ENCODE results near the gene RAB11FIP3.

RAB11FIP3 gene

GRCh38 chr16:523097-523741 is 97.8 kb downstream of the RAB11FIP3 start:
- Histone ChIP-seq H3K9ac (ENCODE audit: low read depth, low read length) (no peak overlapping the region), H3K4me3 (ENCODE audit: low read depth, low read length) (no peak overlapping the region), H3K36me3 (ENCODE audit: control insufficient read depth, insufficient read depth, low read length) (peaks cover 28% of the 10 kb centered on the region), H3K27ac (ENCODE audit: low read depth, low read length) (no peak overlapping the region), H3K27me3 (ENCODE audit: control insufficient read depth, insufficient read depth, low read length) (no peaks in the 10 kb centered on the region), H3K9me3 (ENCODE audit: control insufficient read depth, insufficient read depth, low read length) (no peaks in the 10 kb centered on the region), H3K4me1 (ENCODE audit: control insufficient read depth, insufficient read depth, low read length) (peaks cover 7% of the 10 kb centered on the region; the same call in 1 of the 2 replicates)

- no peak overlapping the region for H3K27ac ChIP-seq (ENCODE audit: low read depth, low read length)
- peaks cover 13% of the 10 kb centered on the region; the same call in 1 of the 2 replicates for H3K4me1 ChIP-seq (ENCODE audit: control insufficient read depth, insufficient read depth, low read length)
- H3K9me3 ChIP-seq (ENCODE audit: control insufficient read depth, insufficient read depth, low read length), result no peaks in the 10 kb centered on the region
- H3K27me3 ChIP-seq (ENCODE audit: control insufficient read depth, insufficient read depth, low read length), result no peaks in the 10 kb centered on the region
- H3K9ac ChIP-seq (ENCODE audit: low read depth, low read length), result no peak overlapping the region
- peaks cover 19% of the 10 kb centered on the region for H3K36me3 ChIP-seq (ENCODE audit: control insufficient read depth, insufficient read depth, low read length)
- H3K4me3 ChIP-seq (ENCODE audit: low read depth, low read length), result no peak overlapping the region
Measured at GRCh38 chr16:524274-525040, 99.0 kb downstream of the RAB11FIP3 start.

GRCh38 chr16:525123-525519 is 99.7 kb downstream of the RAB11FIP3 start:
- Histone ChIP-seq H3K27ac (ENCODE audit: low read depth, low read length) (peak overlapping the region; percentile 3), H3K36me3 (ENCODE audit: control insufficient read depth, insufficient read depth, low read length) (peaks cover 12% of the 10 kb centered on the region), H3K9me3 (ENCODE audit: control insufficient read depth, insufficient read depth, low read length) (no peaks in the 10 kb centered on the region), H3K9ac (ENCODE audit: low read depth, low read length) (no peak overlapping the region), H3K27me3 (ENCODE audit: control insufficient read depth, insufficient read depth, low read length) (no peaks in the 10 kb centered on the region), H3K4me3 (ENCODE audit: low read depth, low read length) (no peak overlapping the region), H3K4me1 (ENCODE audit: control insufficient read depth, insufficient read depth, low read length) (peaks cover 13% of the 10 kb centered on the region; the same call in 1 of the 2 replicates)

GRCh38 chr16:525520-526180 is 100.2 kb downstream of the RAB11FIP3 start:
- H3K9me3 ChIP-seq (ENCODE audit: control insufficient read depth, insufficient read depth, low read length), result no peaks in the 10 kb centered on the region
- no peak overlapping the region for H3K9ac ChIP-seq (ENCODE audit: low read depth, low read length)
- H3K4me3 ChIP-seq (ENCODE audit: low read depth, low read length), result peak overlapping the region; percentile 93; the same call in 1 of the 2 replicates

GRCh38 chr16:526181-527014 is 100.9 kb downstream of the RAB11FIP3 start:
- Histone ChIP-seq H3K27me3 (ENCODE audit: control insufficient read depth, insufficient read depth, low read length) (no peaks in the 10 kb centered on the region), H3K27ac (ENCODE audit: low read depth, low read length) (peak overlapping the region; percentile 92), H3K4me3 (ENCODE audit: low read depth, low read length) (peak overlapping the region; percentile 93), H3K4me1 (ENCODE audit: control insufficient read depth, insufficient read depth, low read length) (peaks cover 13% of the 10 kb centered on the region; the same call in 1 of the 2 replicates), H3K9ac (ENCODE audit: low read depth, low read length) (peak overlapping the region; percentile 71), H3K9me3 (ENCODE audit: control insufficient read depth, insufficient read depth, low read length) (no peaks in the 10 kb centered on the region), H3K36me3 (ENCODE audit: control insufficient read depth, insufficient read depth, low read length) (0 out of 2 replicates have a peak, but pooled peaks cover 4% of the 10 kb centered on the region)

More at GRCh38 chr16:525520-526180, 100.2 kb downstream of the RAB11FIP3 start:
- Histone ChIP-seq H3K36me3 (ENCODE audit: control insufficient read depth, insufficient read depth, low read length) (peaks cover 7% of the 10 kb centered on the region; the same call in 1 of the 2 replicates), H3K4me1 (ENCODE audit: control insufficient read depth, insufficient read depth, low read length) (peaks cover 13% of the 10 kb centered on the region; the same call in 1 of the 2 replicates), H3K27ac (ENCODE audit: low read depth, low read length) (peak overlapping the region; percentile 3), H3K27me3 (ENCODE audit: control insufficient read depth, insufficient read depth, low read length) (no peaks in the 10 kb centered on the region)

- Histone ChIP-seq H3K36me3 (ENCODE audit: control insufficient read depth, insufficient read depth, low read length) (0 out of 2 replicates have a peak, but pooled peaks cover 4% of the 10 kb centered on the region), H3K4me1 (ENCODE audit: control insufficient read depth, insufficient read depth, low read length) (peaks cover 13% of the 10 kb centered on the region; the same call in 1 of the 2 replicates), H3K4me3 (ENCODE audit: low read depth, low read length) (peak within 1 kb of the TSS; percentile 93), H3K9me3 (ENCODE audit: control insufficient read depth, insufficient read depth, low read length) (no peaks in the 10 kb centered on the region), H3K27me3 (ENCODE audit: control insufficient read depth, insufficient read depth, low read length) (no peaks in the 10 kb centered on the region), H3K9ac (ENCODE audit: low read depth, low read length) (peak within 1 kb of the TSS; percentile 71), H3K27ac (ENCODE audit: low read depth, low read length) (peak within 1 kb of the TSS; percentile 92)
Measured at GRCh38 chr16:527015-527903, 101.8 kb downstream of the RAB11FIP3 start, which contains the start of gene CAPN15. Gene CAPN15, plus strand, starts transcription at chr16:527712. Its CDS starts 19,127 bp downstream, at chr16:546839.

- Histone ChIP-seq H3K9me3 (ENCODE audit: control insufficient read depth, insufficient read depth, low read length) (no peaks in the 10 kb centered on the region), H3K4me3 (ENCODE audit: low read depth, low read length) (peak overlapping the region; percentile 93), H3K4me1 (ENCODE audit: control insufficient read depth, insufficient read depth, low read length) (peaks cover 13% of the 10 kb centered on the region; the same call in 1 of the 2 replicates), H3K9ac (ENCODE audit: low read depth, low read length) (peak overlapping the region; percentile 69), H3K27ac (ENCODE audit: low read depth, low read length) (peak overlapping the region; percentile 12), H3K27me3 (ENCODE audit: control insufficient read depth, insufficient read depth, low read length) (no peaks in the 10 kb centered on the region), H3K36me3 (ENCODE audit: control insufficient read depth, insufficient read depth, low read length) (0 out of 2 replicates have a peak, but pooled peaks cover 4% of the 10 kb centered on the region)
Measured at GRCh38 chr16:528111-529011, 102.9 kb downstream of the RAB11FIP3 start.

- Histone ChIP-seq H3K9me3 (ENCODE audit: control insufficient read depth, insufficient read depth, low read length) (no peaks in the 10 kb centered on the region), H3K27ac (ENCODE audit: low read depth, low read length) (no peak overlapping the region), H3K4me3 (ENCODE audit: low read depth, low read length) (peak overlapping the region; percentile 93), H3K27me3 (ENCODE audit: control insufficient read depth, insufficient read depth, low read length) (no peaks in the 10 kb centered on the region), H3K4me1 (ENCODE audit: control insufficient read depth, insufficient read depth, low read length) (peaks cover 13% of the 10 kb centered on the region; the same call in 1 of the 2 replicates), H3K9ac (ENCODE audit: low read depth, low read length) (no peak overlapping the region), H3K36me3 (ENCODE audit: control insufficient read depth, insufficient read depth, low read length) (0 out of 2 replicates have a peak, but pooled peaks cover 4% of the 10 kb centered on the region)
Measured at GRCh38 chr16:529012-529575, 103.6 kb downstream of the RAB11FIP3 start.
